Measurements from ENCODE around the gene GNG7. TPM values are rescaled to one million over a fixed set of nuclear protein-coding genes. Genes with fewer than 3 reads are reported as not detected.
"Not testable (repeated sequence)": the region's sequence is repeated elsewhere in the genome, so short reads cannot be mapped to it uniquely, and the experiment has no call there.

Gene GNG7
- total RNA-seq, 1 donor, result 0.72 TPM

DNA sequence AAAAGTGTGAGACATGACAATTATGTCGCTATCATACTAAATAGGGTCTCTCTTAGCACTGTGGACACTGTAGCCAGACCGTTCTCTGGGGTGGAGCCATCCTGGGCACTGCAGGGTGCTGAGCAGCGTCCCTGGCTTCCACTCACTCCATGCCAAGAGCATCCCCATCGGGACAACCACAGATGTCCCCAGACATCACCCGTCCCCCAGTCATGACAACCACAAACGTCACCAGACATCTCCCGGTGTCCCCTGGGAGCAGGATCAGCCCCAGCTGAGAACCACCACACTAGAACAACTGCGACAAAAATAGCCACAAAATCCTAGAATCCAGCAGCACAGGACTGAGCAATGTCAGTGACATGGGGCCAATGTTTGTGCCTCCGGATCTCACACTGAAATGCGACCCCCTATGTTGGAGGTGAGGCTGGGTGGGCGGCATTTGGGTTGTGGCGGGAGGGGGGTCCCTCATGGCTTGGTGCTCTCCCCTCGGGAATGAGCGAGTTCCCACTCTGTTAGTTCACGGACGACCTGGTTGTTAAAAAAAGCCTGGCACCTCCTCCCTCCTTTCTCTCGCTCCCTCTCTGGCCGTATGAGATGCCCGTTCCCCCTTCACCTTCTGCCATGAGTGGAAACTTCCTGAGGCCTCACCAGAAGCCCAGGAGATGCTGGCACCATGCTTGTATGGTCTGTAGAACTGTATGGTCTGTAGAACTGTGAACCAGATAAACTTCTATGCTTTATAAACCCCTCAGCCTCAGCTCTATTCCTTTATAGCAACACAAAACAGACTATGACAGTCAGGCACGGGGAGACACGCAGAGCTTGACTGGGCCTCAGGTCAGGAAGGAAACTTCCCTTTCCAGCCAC, 132.7 kb downstream of the GNG7 start:
- H3K9me3 ChIP-seq (ENCODE audit: low read depth, low read length), result no peaks in the 10 kb centered on the region
- no peaks in the 10 kb centered on the region for H3K36me3 ChIP-seq (ENCODE audit: insufficient read depth, low read length)
- no peak overlapping the region for H3K4me2 ChIP-seq (ENCODE audit: insufficient read depth, low read length)
- TF ChIP-seq, protein P1, sequence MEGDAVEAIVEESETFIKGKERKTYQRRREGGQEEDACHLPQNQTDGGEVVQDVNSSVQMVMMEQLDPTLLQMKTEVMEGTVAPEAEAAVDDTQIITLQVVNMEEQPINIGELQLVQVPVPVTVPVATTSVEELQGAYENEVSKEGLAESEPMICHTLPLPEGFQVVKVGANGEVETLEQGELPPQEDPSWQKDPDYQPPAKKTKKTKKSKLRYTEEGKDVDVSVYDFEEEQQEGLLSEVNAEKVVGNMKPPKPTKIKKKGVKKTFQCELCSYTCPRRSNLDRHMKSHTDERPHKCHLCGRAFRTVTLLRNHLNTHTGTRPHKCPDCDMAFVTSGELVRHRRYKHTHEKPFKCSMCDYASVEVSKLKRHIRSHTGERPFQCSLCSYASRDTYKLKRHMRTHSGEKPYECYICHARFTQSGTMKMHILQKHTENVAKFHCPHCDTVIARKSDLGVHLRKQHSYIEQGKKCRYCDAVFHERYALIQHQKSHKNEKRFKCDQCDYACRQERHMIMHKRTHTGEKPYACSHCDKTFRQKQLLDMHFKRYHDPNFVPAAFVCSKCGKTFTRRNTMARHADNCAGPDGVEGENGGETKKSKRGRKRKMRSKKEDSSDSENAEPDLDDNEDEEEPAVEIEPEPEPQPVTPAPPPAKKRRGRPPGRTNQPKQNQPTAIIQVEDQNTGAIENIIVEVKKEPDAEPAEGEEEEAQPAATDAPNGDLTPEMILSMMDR (IDR thresholded peaks at IDR 0.05; ENCODE audit: extremely low read depth, low read depth, low read length), result no peak
- H3K79me2 ChIP-seq (ENCODE audit: insufficient read depth, low read length), result no peaks in the 10 kb centered on the region
- H3K4me1 ChIP-seq (ENCODE audit: insufficient read depth, low read length), result no peaks in the 10 kb centered on the region
- H3K27me3 ChIP-seq (ENCODE audit: insufficient read depth, low read length), result no peaks in the 10 kb centered on the region
- H4K20me1 ChIP-seq (ENCODE audit: insufficient read depth, low read length), result no peaks in the 10 kb centered on the region
- no peak overlapping the region for H2AFZ ChIP-seq (ENCODE audit: low read length)
- H3K27ac ChIP-seq (ENCODE audit: low read depth, low read length), result no peak overlapping the region
- DNase-seq (ENCODE audit: insufficient read length, low spot score, missing footprints), result no peak
- no peak overlapping the region for H3K4me3 ChIP-seq (ENCODE audit: insufficient read depth, low read length)

DNA sequence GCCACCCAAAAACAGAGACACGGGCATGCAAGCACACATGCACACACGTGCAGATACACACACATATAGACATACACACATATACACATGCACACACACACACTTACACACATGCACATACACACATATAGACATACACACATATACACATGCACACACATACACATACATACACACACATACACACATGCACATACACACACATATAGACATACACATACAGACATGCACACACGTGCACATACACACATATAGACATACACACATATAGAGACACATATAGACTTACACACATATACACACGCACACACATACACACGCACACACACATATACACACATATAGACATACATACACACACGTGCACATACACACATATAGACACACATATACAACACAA, 134.5 kb downstream of the GNG7 start:
- H3K27me3 ChIP-seq (ENCODE audit: insufficient read depth, low read length), result no peaks in the 10 kb centered on the region
- DNase-seq (ENCODE audit: insufficient read length, low spot score, missing footprints), result no peak
- no peak overlapping the region for H3K4me2 ChIP-seq (ENCODE audit: insufficient read depth, low read length)
- no peak overlapping the region for H3K27ac ChIP-seq (ENCODE audit: low read depth, low read length)
- H3K9me3 ChIP-seq (ENCODE audit: low read depth, low read length), result no peaks in the 10 kb centered on the region
- H3K79me2 ChIP-seq (ENCODE audit: insufficient read depth, low read length), result no peaks in the 10 kb centered on the region
- TF ChIP-seq, protein P1 (IDR thresholded peaks at IDR 0.05; ENCODE audit: extremely low read depth, low read depth, low read length), result no peak
- no peaks in the 10 kb centered on the region for H3K4me1 ChIP-seq (ENCODE audit: insufficient read depth, low read length)
- no peak overlapping the region for H3K4me3 ChIP-seq (ENCODE audit: insufficient read depth, low read length)
- H2AFZ ChIP-seq (ENCODE audit: low read length), result no peak overlapping the region
- H3K36me3 ChIP-seq (ENCODE audit: insufficient read depth, low read length), result no peaks in the 10 kb centered on the region
- H4K20me1 ChIP-seq (ENCODE audit: insufficient read depth, low read length), result no peaks in the 10 kb centered on the region

DNA sequence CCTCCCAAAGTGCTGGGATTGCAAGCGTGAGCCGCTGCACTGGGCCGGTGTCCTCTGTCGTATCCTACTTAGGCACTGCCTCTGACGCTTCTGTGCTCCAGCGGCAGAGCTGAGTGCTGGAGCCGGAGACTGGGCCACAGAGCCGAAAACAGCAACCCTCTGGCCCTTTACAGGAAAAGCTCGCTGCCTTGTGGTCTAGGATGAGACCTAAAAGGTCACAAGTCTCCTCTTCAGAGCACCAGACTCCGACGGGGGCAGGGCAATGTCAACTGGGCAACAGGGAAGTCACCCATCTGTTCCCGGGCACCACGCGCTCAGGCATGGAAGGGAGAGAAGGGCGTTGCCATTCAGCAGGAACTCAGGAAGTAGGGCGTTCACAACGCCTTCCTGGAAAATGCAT, 134.9 kb downstream of the GNG7 start:
- Histone ChIP-seq H3K27ac (ENCODE audit: low read depth, low read length) (no peak overlapping the region), H3K4me2 (ENCODE audit: insufficient read depth, low read length) (no peak overlapping the region), H3K4me3 (ENCODE audit: insufficient read depth, low read length) (no peak overlapping the region), H3K4me1 (ENCODE audit: insufficient read depth, low read length) (no peaks in the 10 kb centered on the region), H3K9me3 (ENCODE audit: low read depth, low read length) (no peaks in the 10 kb centered on the region), H4K20me1 (ENCODE audit: insufficient read depth, low read length) (no peaks in the 10 kb centered on the region), H3K79me2 (ENCODE audit: insufficient read depth, low read length) (no peaks in the 10 kb centered on the region), H3K36me3 (ENCODE audit: insufficient read depth, low read length) (no peaks in the 10 kb centered on the region), H2AFZ (ENCODE audit: low read length) (no peak overlapping the region), H3K27me3 (ENCODE audit: insufficient read depth, low read length) (no peaks in the 10 kb centered on the region)
- DNase-seq (ENCODE audit: insufficient read length, low spot score, missing footprints), result no peak
- TF ChIP-seq, protein P1 (IDR thresholded peaks at IDR 0.05; ENCODE audit: extremely low read depth, low read depth, low read length), result no peak

DNA sequence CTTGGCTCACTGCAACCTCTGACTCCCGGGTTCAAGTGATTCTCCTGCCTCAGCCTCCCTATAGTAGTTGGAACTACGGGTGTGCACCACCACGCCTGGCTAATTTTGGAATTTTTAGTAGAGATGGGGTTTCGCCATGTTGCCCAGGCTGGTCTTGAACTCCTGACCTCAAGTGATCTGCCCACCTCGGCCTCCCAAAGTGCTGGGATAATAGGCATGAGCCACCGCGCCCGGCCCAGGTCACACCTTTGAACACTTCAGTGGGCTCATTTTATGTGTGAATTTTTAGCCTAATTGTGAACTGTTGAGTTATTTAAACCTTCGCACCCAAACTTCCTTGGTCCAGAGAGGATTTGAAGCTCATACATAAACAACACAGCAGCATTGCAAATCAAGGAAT, 138.9 kb downstream of the GNG7 start:
- H3K27ac ChIP-seq (ENCODE audit: low read depth, low read length); H3K79me2 ChIP-seq (ENCODE audit: insufficient read depth, low read length); DNase-seq (ENCODE audit: insufficient read length, low spot score, missing footprints); H3K4me3 ChIP-seq (ENCODE audit: insufficient read depth, low read length); H3K4me1 ChIP-seq (ENCODE audit: insufficient read depth, low read length); H3K4me2 ChIP-seq (ENCODE audit: insufficient read depth, low read length); H3K27me3 ChIP-seq (ENCODE audit: insufficient read depth, low read length); H3K9me3 ChIP-seq (ENCODE audit: low read depth, low read length); H3K36me3 ChIP-seq (ENCODE audit: insufficient read depth, low read length); H4K20me1 ChIP-seq (ENCODE audit: insufficient read depth, low read length); H2AFZ ChIP-seq (ENCODE audit: low read length): not testable (repeated sequence)

Measured in osteoblast (primary cell).